Middle frontal gyrus (tissue), 1 donor: ENCODE results near the gene SLC15A3.
A peak's percentile ranks its signal among the peaks of the same experiment; 100 is the strongest.

ENCODE experiments used
- DNase-seq: peaks from one replicate; pipeline ENCODE4 v3.0.0-alpha.2; 2015; ENCODE audit warnings: low spot score; ENCODE audit errors: extremely low spot score

SLC15A3 gene

DNA sequence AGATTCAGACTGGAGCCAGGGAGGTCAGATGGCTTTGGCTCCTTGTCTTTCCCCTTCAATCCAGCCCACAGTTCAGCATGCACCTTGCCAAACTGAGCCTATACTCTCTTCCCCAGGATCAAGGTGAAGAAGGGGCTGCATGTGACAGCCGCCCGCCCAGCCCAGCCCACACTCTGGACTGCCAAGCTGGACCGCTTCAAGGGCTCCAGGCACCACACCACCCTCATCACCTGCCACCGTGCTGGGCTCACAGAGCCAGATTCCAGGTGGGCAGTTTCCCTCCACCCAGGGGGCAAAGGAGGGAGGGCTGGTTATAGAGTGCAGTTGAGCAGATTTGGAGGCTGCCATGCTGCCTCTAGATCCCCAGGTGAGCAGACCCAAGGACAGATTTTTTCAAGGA, 21.6 kb downstream of the SLC15A3 start:
- DNase-seq, result no peak

DNA sequence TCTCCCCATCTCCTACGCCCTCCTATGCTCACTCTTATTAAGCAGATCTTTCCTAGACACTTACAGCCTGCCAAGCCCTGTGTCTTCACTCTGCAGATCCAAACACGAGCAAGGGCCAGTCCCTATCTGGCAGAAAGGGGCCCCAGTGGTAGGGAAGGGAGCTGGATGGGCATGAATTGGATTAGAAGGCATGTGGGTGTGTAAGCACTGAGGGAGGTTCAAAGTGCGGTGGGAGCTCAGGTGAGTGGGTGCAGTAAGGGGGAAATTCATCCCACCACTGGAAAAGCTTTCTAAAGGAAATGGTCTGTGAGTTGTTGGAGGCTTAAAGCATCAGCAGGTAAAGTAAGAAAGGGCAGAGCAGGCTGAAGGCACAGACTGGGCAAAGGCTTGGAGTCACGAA, 22.2 kb downstream of the SLC15A3 start:
- DNase-seq, result no peak

DNA sequence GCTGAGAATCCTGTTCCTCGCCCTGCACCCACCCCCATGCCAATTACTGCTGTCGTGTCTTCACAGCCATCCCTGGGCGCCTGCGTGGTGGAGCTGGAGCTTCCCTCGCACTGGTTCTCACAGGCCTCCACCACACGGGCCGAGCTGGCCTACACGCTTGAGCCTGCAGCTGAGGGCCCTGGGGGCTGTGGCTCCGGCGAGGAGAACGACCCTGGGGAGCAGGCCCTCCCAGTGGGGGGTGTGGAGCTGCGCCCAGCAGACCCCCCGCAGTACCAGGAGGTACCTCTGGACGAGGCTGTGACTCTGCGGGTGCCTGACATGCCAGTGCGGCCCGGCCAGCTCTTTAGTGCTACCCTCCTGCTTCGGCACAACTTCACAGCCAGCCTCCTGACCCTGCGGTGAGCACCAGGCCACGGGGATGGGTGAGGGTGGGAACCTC, 23.4 kb downstream of the SLC15A3 start:
- no peak for DNase-seq

DNA sequence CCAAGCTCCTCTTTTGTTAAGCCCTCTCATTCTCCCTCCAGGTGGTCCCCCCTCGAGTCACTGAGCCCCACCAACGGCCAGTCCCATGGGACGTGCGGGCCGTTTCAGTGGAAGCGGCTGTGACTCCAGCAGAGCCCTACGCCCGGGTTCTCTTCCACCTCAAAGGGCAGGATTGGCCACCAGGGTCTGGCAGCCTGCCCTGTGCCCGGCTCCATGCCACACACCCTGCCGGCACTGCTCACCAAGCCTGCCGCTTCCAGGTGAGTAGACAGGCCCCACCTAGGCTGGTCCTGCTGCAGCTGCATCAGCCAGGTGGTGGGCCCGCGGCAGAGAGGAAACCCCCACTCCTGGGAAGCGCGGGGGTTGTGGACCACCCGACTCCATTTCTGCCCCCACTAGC, 24.4 kb downstream of the SLC15A3 start:
- DNase-seq, result no peak

DNA sequence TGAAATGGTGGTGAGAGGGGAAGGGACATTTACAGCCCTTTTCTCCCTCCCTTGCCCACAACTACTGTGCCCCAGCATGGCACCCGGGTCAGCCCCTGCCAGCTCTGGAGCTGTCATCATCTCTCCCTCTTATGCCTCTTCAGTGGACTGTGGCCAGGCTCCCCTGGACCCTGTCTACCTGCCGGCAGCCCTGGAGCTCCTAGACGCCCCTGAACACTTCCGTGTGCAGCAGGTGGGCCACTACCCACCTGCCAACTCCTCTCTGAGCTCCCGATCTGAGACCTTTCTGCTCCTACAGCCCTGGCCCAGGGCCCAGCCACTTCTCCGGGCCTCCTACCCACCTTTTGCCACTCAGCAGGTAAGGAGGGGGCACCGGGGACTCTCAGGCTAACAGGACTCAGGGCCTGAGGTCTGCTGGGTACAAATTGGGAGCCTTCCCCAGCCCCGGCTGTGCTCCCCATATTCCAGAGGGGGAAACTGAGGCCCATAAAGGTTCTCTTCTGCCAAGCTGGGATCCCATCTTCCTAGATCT, 24.8 kb downstream of the SLC15A3 start:
- no peak for DNase-seq

DNA sequence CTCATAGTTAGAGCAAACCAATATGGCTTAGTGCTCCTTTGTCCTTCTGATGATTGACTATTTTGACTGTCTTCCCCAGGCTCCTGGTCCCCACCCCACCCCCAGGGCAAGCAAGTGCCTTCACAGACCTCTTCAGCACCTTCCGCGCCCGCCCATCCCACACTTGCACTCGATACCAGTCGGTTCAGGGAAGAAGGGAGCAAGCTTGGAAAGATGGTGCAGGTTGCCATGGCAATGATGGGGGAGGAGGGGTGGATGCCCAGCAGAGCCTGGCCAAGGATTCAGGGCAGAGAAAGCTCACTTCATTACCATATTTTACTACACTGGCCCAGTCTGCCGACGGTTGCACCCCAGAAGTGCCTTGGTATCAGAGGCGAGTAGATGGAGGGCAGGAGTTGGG, 25.5 kb downstream of the SLC15A3 start:
- DNase-seq, result no peak

DNA sequence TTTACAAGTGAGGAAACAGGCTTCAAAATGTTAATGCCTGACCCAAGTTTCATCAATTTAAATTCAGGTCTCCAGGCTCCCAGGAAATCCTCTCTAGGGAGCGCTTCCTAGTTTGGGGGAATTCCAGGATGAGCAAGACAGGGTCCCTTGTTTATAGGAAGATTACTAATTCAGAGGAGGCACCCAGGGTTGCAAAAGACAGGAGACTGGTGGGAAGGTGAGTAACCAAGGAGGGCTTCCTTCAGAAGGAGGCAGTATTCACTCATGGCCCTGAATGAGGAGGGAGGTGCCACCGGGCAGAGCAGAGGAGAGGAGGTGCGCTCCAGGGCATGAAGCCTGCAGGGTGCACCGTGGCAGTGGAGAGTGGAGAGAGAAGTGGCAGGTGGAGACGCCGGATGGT, 26.1 kb downstream of the SLC15A3 start:
- DNase-seq, result no peak

DNA sequence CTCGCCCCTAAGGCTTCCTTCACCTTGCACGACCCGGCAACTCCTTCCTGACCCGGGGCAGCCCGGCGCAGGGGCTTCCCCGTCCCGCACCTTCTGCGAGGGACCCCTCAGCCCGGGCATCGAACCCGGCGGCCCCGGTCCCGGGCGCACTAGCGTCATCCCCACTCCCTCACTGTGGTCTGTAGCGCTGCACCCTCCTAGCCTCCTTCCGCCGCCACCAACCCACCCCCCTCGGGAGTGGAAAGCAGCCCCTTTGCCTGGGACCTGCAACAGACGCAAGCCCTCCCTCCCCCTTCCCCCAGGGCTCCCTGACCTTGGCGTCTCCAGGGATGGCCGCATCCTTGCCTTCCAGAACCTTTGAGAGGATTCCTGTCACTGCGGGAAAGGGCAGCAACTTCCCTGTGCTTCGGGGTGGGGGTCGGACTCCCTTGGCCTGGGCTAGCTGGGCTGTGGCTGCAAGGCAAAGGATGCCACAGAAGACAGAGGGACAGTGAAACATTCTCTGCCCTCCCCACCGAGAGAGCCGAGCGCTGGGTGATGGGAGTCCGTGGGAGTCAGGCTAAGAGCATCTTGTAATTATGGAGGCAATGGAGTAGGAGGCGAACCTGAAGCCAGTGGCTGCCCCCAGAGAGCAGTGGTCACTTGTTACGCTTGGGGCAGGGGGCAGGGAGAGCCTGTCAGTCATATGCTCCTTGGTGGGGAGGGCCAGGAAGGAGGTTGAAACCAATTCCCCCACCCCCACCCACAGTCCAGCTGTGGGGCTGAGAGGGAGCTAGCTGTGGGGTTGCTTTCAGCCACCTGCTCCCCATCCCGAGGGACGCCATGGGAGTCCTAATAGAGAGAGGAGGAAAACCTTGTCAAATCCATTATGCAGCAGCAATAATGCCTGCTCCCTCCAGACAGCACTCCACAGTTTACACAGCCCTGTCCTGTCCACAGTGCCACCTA, 26.8 kb downstream of the SLC15A3 start:
- DNase-seq, result no peak

DNA sequence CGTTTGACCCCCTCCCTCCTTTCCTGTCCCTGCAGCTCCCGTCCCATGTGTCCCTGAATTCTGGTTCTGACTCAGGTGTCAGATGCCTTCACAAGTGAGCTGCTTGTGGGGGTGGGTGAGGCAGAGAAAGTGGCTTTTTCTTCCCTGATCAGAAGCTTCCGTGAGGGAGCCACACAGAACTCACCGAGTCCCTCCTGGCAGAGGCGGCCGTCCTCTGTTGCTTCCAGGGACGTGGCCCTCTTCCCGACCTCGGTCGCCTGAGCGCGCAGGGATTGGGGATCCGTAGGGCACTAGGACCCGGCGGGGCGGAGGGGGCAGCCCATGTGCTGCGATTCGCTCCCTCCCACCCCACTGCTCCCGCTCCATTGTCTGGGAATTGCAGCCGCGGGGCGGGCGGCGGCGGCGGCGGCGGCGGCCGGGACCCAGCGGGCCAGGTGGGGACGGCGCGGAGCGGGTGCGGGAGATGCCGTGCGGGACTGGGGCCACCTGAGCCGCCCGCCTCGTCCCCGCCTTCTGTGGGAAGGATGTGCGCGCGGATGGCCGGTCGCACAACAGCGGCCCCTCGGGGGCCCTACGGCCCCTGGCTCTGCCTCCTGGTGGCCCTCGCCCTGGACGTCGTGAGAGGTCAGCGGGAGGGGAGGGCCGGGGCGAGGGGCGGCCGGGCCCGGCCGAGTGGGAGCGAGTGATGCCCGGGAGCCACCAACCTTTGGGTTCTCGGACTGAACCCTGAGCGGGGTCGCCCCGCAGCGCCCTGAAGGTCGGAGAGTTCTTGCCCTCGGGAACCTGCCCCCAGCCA, 27.7 kb downstream of the SLC15A3 start, which contains the start of gene TMEM132A:
TMEM132A (plus strand) TSS at position 351 of the 796 bp plus-strand sequence; CDS start at position 525, 174 bp downstream.
- peak; percentile 69 for DNase-seq

DNA sequence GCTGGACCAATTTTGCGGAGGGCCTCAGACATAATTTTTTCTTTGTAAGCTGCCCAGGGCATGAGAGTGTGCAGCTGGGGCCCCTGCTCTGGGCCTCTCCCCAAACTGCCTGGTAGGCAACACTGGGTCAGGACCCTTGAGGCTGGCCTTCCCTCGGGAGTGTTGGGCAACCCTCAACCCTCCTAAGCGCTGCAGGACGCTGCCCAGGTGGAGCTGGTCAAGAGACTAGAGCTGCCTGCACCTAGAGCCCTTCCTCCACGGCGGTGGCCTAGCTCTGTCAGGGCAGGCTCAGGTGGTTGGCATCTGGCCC, 28.2 kb downstream of the SLC15A3 start:
- no peak for DNase-seq

DNA sequence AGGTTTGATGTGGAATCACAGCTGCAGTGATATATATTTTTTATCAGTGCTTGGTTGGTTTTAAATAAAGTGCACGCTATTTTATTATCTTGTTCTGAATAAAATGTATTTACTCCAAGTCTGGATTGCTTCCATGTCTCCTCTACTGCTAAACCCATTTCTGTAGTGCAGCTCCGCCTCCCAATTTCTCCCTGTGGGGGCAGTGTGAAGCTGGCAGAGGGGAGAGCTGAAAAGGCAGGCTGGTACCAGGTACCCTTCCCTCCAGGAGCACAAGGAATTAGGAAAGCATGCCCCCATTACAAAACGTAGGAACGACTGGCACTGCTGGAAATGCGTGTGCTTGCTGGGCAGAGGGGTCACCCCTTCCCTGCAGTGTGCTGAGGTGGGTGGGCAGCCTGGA, 28.6 kb downstream of the SLC15A3 start:
- DNase-seq, result peak; percentile 21

DNA sequence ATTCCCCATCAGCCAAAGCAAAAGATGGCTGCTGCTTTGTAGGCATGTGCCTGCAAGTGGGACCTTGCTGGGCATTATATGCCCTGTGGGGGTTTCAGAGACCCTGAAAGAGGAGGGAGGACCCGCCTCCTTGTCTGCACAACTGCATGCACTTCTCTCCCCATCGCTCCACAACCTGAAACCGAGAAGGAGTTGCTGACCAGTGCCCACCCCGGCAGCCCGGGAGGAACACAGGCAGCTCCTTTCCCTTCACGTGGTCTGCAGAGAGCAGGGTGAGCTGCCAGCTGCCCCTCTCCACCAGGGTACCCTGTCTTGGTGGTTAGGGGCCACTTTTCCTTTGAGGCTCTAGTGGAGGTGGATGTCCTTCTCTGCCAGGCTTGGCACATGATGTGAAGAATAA, 29.1 kb downstream of the SLC15A3 start:
- no peak for DNase-seq

DNA sequence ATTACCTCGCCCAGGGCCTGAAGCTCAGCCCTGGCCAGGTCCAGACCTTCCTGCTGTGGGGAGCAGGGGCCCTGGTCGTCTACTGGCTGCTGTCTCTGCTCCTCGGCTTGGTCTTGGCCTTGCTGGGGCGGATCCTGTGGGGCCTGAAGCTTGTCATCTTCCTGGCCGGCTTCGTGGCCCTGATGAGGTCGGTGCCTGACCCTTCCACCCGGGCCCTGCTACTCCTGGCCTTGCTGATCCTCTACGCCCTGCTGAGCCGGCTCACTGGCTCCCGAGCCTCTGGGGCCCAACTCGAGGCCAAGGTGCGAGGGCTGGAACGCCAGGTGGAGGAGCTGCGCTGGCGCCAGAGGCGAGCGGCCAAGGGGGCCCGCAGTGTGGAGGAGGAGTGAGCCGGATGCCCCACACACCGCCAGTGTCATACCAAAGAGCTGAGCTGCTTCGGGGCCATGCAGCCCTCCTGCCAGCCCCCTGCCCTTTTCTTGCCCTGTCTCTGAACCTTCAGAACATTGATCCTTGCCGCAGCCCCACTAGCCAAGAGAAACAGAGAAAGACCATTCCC, 30.1 kb downstream of the SLC15A3 start:
- DNase-seq, result no peak

DNA sequence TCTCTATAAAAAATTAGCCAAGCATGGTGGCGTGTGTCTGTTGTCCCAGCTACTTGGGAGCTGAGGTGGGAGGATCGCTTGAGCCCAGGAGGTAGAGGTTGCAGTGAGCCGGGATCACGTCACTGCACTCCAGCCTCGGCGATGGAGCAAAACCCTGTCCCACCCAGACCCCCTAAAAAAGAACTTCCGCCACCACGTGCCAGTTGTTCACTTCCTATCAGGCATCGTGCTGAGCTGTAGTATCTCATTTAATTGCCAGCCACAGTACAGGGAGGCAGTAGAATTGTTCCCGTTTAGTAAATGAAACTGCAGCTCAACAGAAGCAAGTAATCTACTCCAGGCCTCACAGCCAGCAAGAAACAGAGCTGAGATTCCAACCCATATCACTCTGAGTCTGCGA, 30.7 kb downstream of the SLC15A3 start:
- no peak for DNase-seq

DNA sequence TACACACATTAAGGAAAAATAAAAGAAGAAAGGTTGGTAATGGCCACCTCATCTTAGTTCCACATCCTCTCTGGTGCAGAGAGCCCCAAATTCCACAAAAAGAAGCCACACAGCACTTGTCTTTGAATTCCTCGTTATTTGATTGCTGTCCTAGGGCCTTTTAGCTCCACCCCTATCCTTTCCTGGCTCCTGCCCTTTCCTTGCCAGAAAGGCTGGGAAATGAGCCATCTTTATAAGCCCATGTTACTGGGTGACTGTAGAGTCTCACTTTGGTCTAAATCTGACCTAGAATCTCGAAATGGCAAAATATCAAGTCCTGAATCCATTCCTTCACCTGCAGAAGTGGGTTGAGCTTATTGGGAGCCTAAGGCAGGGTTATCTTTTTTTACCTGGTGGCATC, 32.0 kb downstream of the SLC15A3 start:
- DNase-seq, result no peak

DNA sequence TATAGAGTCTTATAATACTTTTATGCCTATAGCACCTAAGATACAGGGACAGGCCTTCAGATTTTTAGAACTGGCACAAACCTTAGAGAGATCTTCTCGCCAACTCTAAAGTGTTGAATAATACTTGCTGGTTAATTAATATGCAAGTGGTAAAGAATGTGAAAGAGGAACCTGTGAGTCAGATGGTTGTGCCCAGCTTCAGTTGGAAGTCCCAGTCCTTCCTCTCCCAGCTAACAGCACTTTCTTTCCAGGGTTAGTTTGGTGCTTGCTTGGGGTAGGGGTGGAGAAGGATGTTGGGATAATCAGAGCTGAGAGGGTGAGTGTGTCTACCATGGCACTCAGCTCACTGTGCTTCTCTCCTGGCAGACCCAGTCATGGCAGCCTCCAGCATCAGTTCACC, 32.7 kb downstream of the SLC15A3 start:
- no peak for DNase-seq

DNA sequence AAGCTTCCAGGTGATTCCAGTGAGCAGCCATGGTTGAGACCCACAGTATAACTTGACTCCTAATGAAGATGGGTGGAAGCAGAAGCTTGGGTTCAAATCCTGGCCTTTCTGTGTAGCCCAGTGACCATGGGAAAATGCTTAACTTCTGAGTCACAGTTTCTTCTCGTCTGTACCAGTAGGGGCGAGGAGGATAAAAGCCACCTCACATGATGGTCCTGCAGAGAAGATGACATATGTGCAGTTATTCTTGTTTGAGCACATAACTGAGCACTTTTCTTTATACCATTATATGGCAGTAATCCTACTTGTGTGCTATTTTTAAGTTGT, 33.1 kb downstream of the SLC15A3 start:
- no peak for DNase-seq

DNA sequence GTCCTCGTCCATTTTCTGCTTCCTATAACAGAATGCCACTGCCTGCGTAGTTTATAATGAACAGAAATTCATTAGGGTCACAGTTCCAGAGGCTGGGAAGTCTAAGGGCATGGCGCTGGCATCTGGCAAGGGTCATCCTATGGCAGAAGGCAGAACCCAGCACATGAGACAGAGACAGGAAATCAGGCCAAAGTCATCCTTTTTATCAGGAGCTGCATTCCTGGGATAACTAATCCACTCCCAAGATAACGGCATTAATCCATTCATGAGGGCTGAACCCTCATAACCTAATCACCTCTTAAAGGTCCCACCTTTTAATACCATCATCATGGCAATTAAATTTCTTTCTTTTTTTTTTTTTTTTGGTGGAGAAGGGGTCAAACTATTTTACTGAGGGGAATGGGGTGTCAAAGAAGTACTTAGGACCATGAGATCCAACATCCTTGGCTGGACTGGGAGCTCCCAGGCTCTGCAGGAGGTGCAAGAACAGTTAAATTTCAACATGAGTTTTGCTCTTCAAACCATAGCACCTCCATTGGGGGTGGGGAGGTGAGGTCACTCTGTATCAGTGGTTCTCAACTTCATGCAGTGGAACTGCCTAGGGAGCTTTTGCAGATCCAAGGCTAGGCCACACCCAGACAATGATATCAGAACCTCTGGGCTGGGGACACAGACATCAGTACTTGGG, 33.6 kb downstream of the SLC15A3 start:
- no peak for DNase-seq

DNA sequence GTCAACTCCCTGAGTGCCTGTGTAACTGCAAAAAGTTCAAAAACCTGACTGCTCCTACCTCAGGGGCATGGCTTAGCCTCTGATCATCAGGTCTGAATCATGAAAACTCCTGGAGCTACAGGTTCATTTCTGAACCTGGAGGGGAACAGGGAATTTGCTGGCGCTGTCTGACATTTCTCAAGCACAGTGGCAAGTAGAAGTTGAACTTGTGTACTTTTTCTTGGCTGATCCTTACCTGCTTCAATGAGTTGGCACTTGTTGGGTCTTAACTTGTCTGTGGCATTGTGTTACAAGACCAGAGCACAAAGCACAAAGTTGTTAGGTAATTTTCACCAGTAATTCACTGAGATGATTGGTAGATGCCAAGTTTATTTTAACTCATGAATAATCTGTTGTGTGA, 34.7 kb downstream of the SLC15A3 start:
- no peak for DNase-seq

DNA sequence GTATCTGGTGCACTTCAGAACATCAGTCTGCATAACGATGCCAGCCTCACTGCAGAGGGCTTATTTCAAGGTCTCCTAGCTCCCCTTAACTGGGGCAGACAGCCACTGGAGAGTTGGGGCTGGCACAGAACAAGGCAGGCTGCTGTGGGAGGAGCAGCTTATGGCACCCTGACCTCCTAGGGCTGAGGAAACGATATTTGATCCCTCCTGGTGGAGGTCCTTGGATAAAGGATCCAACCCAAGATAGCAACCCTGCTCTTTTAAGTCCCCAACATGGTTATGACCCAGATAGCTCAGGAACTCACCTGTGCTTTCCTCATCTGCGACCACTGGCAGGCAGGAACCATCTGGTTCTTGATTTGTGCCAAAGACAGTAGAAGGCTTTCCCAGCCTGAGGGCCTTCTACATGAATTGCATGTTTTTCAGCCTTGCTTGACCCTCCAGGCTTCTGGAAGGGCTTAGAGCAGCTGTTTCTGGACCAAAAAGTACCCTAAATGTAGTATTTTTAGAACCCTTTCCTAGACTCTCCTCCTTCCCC, 35.2 kb downstream of the SLC15A3 start:
- no peak for DNase-seq

DNA sequence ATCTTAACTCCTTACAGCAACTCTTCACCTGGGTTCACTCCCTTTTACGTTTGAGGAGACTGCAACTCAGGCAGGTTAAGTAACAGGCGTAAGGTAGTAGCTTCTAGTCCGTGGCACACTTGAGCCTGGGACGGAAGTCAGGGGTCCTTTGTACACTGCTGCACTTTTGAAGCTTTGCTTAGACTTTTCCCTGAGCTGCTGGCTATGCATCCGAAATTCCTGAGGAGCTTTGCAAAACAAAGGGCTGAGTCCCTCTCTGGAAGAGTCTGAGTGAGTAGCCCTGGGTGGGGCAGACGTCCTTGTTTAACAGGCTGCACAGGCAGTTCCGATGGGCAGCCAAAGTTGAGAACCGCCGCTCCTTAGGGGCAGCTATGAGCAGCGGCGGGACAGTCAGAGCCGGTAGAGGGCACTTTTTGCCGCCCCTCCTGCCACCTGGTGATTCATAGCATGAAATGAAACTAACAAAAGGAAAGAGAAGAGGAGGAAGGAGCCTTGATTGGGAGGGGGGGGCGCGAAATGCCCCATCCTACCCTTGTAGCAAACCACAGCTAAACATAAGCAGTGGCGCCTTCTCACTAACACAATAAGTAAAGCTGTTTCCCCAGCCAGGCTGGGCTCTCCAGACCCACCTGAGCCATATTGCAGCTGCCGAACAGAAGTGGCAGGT, 36.6 kb downstream of the SLC15A3 start:
- DNase-seq, result no peak
